ENCODE measurements around the gene SH3BP4. TPM values are rescaled to one million over a fixed set of nuclear protein-coding genes. Genes with fewer than 3 reads are reported as not detected.

The SH3BP4 gene
- total and polyA plus RNA-seq, 4 donors, result 4.5 to 32.2 (median 16.3) TPM

DNA sequence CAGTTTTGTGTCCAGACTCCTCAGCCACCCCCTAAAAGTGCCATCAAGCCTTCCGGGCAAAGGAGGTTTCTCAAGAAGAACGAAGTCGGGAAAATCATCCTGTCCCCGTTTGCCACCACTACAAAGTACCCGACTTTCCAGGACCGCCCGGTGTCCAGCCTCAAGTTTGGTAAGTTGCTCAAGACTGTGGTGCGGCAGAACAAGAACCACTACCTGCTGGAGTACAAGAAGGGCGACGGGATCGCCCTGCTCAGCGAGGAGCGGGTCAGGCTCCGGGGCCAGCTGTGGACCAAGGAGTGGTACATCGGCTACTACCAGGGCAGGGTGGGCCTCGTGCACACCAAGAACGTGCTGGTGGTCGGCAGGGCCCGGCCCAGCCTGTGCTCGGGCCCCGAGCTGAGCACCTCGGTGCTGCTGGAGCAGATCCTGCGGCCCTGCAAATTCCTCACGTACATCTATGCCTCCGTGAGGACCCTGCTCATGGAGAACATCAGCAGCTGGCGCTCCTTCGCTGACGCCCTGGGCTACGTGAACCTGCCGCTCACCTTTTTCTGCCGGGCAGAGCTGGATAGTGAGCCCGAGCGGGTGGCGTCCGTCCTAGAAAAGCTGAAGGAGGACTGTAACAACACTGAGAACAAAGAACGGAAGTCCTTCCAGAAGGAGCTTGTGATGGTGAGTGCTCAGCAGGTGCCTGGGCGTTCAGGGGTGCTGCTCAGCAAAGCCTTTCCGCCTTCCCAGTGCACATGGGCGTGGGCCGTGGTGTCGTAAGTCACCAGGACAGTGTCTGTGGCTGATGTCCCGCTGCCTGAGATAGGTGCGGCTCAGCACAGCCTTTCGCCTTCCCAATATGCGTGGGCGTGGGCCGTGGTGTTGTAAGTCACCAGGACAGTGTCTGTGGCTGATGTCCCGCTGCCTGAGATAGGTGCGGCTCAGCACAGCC is 91.0 kb downstream of the SH3BP4 start:
- Histone ChIP-seq H3K4me1 (ENCODE audit: control insufficient read depth in 1 of 2, insufficient read depth in 2 of 2, low read length in 2 of 2) (no peaks in the 10 kb centered on the region), H3K9me3 (ENCODE audit: control insufficient read depth, low read length) (no peaks in the 10 kb centered on the region), H3K27ac (ENCODE audit: low read depth in 1 of 2, low read length in 2 of 2) (no peak overlapping the region), H3K36me3 (ENCODE audit: control insufficient read depth in 1 of 2, insufficient read depth in 2 of 2, low read length in 1 of 2) (peaks cover 0 to 8% of the 10 kb centered on the region in 2 donors), H3K4me3 (ENCODE audit: low read length in 2 of 2) (no peak overlapping the region), H3K27me3 (ENCODE audit: control insufficient read depth in 1 of 2, insufficient read depth in 2 of 2, low read length in 1 of 2) (no peaks in the 10 kb centered on the region)
- intact Hi-C loops (cut with DNase I), result no loop called here
- WGBS, 2 donors, result 95 to 97% methylated on average over 43 to 44 of the region's 49 CpGs
- ATAC-seq (ENCODE audit: low FRiP score), result no peak
- peak in 1 of 2 donors; percentile 42 for DNase-seq

- Histone ChIP-seq H3K4me1 (ENCODE audit: control insufficient read depth in 1 of 2, insufficient read depth in 2 of 2, low read length in 2 of 2) (no peaks in the 10 kb centered on the region), H3K4me3 (ENCODE audit: low read length in 2 of 2) (no peak overlapping the region), H3K27me3 (ENCODE audit: control insufficient read depth in 1 of 2, insufficient read depth in 2 of 2, low read length in 1 of 2) (no peaks in the 10 kb centered on the region), H3K9me3 (ENCODE audit: control insufficient read depth, low read length) (no peaks in the 10 kb centered on the region), H3K27ac (ENCODE audit: low read depth in 1 of 2, low read length in 2 of 2) (no peak overlapping the region), H3K36me3 (ENCODE audit: control insufficient read depth in 1 of 2, insufficient read depth in 2 of 2, low read length in 1 of 2) (peaks cover 0 to 8% of the 10 kb centered on the region in 2 donors)
- DNase-seq (peak; percentile 73 to 76), ATAC-seq (ENCODE audit: low FRiP score) (peak; percentile 53)
- 93% methylated on average over 22 of the region's 22 CpGs for WGBS, 2 donors
- intact Hi-C loops (cut with DNase I), result no loop called here
Measured at GRCh38 chr2:235043762-235044500, 92.1 kb downstream of the SH3BP4 start.

- H3K4me1 ChIP-seq (ENCODE audit: control insufficient read depth in 1 of 2, insufficient read depth in 2 of 2, low read length in 2 of 2), result no peaks in the 10 kb centered on the region
- H3K36me3 ChIP-seq (ENCODE audit: control insufficient read depth in 1 of 2, insufficient read depth in 2 of 2, low read length in 1 of 2), result peaks cover 0 to 8% of the 10 kb centered on the region in 2 donors
- intact Hi-C loops (cut with DNase I), result no loop called here
- H3K27me3 ChIP-seq (ENCODE audit: control insufficient read depth in 1 of 2, insufficient read depth in 2 of 2, low read length in 1 of 2), result no peaks in the 10 kb centered on the region
- peak in 1 of 2 donors; percentile 56 for DNase-seq
- H3K4me3 ChIP-seq (ENCODE audit: low read length in 2 of 2), result no peak overlapping the region
- H3K27ac ChIP-seq (ENCODE audit: low read depth in 1 of 2, low read length in 2 of 2), result no peak overlapping the region
- no peak for ATAC-seq (ENCODE audit: low FRiP score)
- WGBS, 2 donors, result 89 to 94% methylated on average over 32 of the region's 32 CpGs
- H3K9me3 ChIP-seq (ENCODE audit: control insufficient read depth, low read length), result no peaks in the 10 kb centered on the region
Measured at GRCh38 chr2:235044501-235045271, 92.9 kb downstream of the SH3BP4 start.

- H3K27me3 ChIP-seq (ENCODE audit: control insufficient read depth in 1 of 2, insufficient read depth in 2 of 2, low read length in 1 of 2), result no peaks in the 10 kb centered on the region
- intact Hi-C loops (cut with DNase I), result no loop called here
- ATAC-seq (ENCODE audit: low FRiP score) (no peak), DNase-seq (peak in 1 of 2 donors; percentile 62)
- no peak overlapping the region for H3K27ac ChIP-seq (ENCODE audit: low read depth in 1 of 2, low read length in 2 of 2)
- peaks cover 0 to 8% of the 10 kb centered on the region in 2 donors for H3K36me3 ChIP-seq (ENCODE audit: control insufficient read depth in 1 of 2, insufficient read depth in 2 of 2, low read length in 1 of 2)
- H3K4me3 ChIP-seq (ENCODE audit: low read length in 2 of 2), result no peak overlapping the region
- H3K9me3 ChIP-seq (ENCODE audit: control insufficient read depth, low read length), result no peaks in the 10 kb centered on the region
- WGBS, 2 donors, result 88 to 91% methylated on average over 15 of the region's 15 CpGs
- H3K4me1 ChIP-seq (ENCODE audit: control insufficient read depth in 1 of 2, insufficient read depth in 2 of 2, low read length in 2 of 2), result no peaks in the 10 kb centered on the region
Measured at GRCh38 chr2:235045336-235045972, 93.6 kb downstream of the SH3BP4 start.

DNA sequence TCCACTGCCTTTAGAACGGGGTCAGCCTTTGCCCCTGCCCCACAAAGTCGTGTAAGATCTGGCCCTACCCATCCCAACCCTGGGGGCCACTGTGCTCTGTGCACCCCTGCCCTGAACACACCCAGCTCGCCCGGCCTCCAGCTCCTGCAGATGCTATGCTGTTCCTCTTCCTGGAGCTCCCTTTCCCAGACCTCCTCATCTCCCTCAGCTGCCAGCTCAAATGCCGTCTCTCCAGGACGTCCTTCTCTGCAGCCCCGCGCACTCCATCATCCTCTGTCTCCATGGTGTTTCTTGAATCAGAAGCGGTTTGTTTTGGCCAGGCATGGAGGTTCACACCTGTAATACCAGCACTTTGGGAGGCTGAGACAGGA is 94.1 kb downstream of the SH3BP4 start:
- no peaks in the 10 kb centered on the region for H3K9me3 ChIP-seq (ENCODE audit: control insufficient read depth, low read length)
- 92 to 96% methylated on average over 9 of the region's 9 CpGs for WGBS, 2 donors
- no peaks in the 10 kb centered on the region for H3K4me1 ChIP-seq (ENCODE audit: control insufficient read depth in 1 of 2, insufficient read depth in 2 of 2, low read length in 2 of 2)
- ATAC-seq (ENCODE audit: low FRiP score), result no peak
- intact Hi-C loops (cut with DNase I), result no loop called here
- peak; percentile 36 to 71 for DNase-seq
- H3K4me3 ChIP-seq (ENCODE audit: low read length in 2 of 2), result no peak overlapping the region
- peaks cover 0 to 6% of the 10 kb centered on the region in 2 donors for H3K36me3 ChIP-seq (ENCODE audit: control insufficient read depth in 1 of 2, insufficient read depth in 2 of 2, low read length in 1 of 2)
- H3K27me3 ChIP-seq (ENCODE audit: control insufficient read depth in 1 of 2, insufficient read depth in 2 of 2, low read length in 1 of 2), result no peaks in the 10 kb centered on the region
- H3K27ac ChIP-seq (ENCODE audit: low read depth in 1 of 2, low read length in 2 of 2), result no peak overlapping the region

DNA sequence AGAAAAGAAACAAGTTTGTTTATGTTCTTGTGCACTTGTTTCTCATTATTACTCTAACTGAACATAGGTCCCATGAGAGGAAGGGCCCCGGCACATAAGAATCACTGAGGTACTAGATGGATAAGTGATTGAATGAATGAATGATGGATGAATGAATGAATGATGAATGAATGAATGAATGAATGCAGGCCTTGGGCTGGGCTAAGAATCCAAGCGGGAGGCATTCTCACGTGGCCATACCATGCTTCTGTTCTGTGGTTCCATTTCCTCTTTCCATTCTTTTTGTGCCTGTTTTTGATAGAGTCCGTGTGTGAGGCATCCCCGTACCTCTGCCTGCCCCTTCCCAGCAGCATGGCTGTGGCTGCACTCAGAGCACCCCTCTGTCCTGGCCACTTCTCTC is 94.8 kb downstream of the SH3BP4 start:
- Histone ChIP-seq H3K27ac (ENCODE audit: low read depth in 1 of 2, low read length in 2 of 2) (no peak overlapping the region), H3K27me3 (ENCODE audit: control insufficient read depth in 1 of 2, insufficient read depth in 2 of 2, low read length in 1 of 2) (no peaks in the 10 kb centered on the region), H3K9me3 (ENCODE audit: control insufficient read depth, low read length) (no peaks in the 10 kb centered on the region), H3K4me1 (ENCODE audit: control insufficient read depth in 1 of 2, insufficient read depth in 2 of 2, low read length in 2 of 2) (no peaks in the 10 kb centered on the region), H3K36me3 (ENCODE audit: control insufficient read depth in 1 of 2, insufficient read depth in 2 of 2, low read length in 1 of 2) (peaks cover 0 to 3% of the 10 kb centered on the region in 2 donors), H3K4me3 (ENCODE audit: low read length in 2 of 2) (no peak overlapping the region)
- 96% methylated on average over 5 of the region's 5 CpGs for WGBS, 2 donors
- DNase-seq (peak in 1 of 2 donors; percentile 20), ATAC-seq (ENCODE audit: low FRiP score) (no peak)
- intact Hi-C loops (cut with DNase I), result no loop called here

DNA sequence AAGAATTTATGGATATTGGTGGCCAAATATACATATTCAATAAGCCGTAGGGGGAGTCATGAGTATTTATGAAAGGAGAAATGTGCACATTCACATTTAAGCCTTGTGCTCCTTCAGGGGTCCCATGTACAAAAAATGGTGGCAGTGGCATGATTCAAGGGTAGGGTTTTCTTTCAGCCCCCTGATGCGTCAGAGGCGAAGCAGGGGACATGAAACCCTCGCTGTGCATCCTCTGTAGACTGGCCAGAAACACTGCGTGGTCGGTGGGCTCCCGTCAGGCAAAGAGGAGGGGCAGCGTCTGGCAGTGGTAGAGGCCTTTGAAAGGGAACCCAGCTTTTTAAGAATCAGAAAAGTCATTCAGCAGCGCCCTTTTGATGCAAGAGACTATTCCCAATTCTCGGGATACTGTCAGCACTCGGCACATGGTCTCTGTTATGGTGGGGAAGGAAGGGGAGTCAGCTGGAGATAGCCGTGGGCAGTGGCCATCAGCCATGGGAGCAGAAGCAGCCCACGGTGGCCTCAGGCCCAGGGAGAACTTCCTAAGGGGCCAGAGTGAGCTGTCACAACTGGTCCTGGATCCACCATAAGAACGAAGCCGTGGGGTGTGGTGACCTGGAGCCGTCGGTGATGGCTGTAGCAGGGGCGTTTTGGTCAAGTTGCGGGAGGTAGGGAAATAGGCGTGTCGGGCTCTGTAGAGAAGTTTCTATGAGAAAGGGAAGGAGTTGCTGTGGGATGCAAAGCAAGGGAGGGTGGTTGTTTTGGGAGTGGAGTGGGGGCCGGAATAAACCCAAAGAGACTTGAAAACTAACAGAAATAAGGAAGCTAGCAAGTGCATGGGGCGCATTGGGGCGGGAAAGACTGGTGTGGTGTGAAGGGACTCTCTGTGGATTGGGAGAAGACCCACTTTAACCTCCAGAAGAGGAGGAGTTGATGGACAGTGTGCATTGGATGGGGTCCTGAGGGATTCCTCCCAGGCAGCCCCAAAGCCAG is 95.6 kb downstream of the SH3BP4 start:
- Histone ChIP-seq H3K4me3 (ENCODE audit: low read length in 2 of 2) (no peak overlapping the region), H3K36me3 (ENCODE audit: control insufficient read depth in 1 of 2, insufficient read depth in 2 of 2, low read length in 1 of 2) (peaks cover 0 to 3% of the 10 kb centered on the region in 2 donors), H3K27ac (ENCODE audit: low read depth in 1 of 2, low read length in 2 of 2) (no peak overlapping the region), H3K9me3 (ENCODE audit: control insufficient read depth, low read length) (no peaks in the 10 kb centered on the region), H3K4me1 (ENCODE audit: control insufficient read depth in 1 of 2, insufficient read depth in 2 of 2, low read length in 2 of 2) (no peaks in the 10 kb centered on the region), H3K27me3 (ENCODE audit: control insufficient read depth in 1 of 2, insufficient read depth in 2 of 2, low read length in 1 of 2) (no peaks in the 10 kb centered on the region)
- 94 to 95% methylated on average over 24 of the region's 24 CpGs for WGBS, 2 donors
- intact Hi-C loops (cut with DNase I), result no loop called here
- ATAC-seq (ENCODE audit: low FRiP score) (no peak), DNase-seq (peak; percentile 30 to 53)

All from aorta (tissue), 5 donors.